ENCODE data around the gene SPPL3. TPM values are rescaled to one million over a fixed set of nuclear protein-coding genes. Genes with fewer than 3 reads are reported as not detected.

SPPL3 gene
- total and polyA plus RNA-seq, 8 donors, result 7.0 to 25.7 (median 13.8) TPM

DNA sequence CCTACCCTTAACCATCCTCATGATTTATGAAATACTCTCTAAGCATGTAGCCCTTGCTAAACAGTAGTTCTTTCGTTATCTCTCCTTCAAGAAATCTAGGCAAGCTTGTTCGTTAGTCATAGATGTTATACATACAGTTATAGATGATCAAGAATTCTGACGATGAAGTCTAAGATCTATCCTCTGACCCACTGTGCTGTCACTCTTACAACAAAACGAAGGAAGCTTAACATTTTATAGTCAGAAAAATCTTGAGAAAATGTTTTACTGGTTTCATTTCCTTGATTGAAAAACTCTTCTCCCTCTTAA lies 68.9 kb downstream of the SPPL3 start:
- no peak for ATAC-seq
- DNase-seq, result no peak
- Histone ChIP-seq H3K36me3 (no peaks in the 10 kb centered on the region), H3K27me3 (no peaks in the 10 kb centered on the region), H3K9me3 (no peaks in the 10 kb centered on the region), H3K27ac (no peak overlapping the region), H3K4me1 (peaks cover 0 to 13% (median 0%) of the 10 kb centered on the region in 3 donors), H3K4me3 (no peak overlapping the region)
- no peak for FAIRE-seq
- TF ChIP-seq CTCF (IDR thresholded peaks at IDR 0.05), result no peak
- 65 to 70% methylated on average over 4 of the region's 4 CpGs for WGBS, 2 donors
- intact Hi-C loops (cut with DNase I), result no loop called here

DNA sequence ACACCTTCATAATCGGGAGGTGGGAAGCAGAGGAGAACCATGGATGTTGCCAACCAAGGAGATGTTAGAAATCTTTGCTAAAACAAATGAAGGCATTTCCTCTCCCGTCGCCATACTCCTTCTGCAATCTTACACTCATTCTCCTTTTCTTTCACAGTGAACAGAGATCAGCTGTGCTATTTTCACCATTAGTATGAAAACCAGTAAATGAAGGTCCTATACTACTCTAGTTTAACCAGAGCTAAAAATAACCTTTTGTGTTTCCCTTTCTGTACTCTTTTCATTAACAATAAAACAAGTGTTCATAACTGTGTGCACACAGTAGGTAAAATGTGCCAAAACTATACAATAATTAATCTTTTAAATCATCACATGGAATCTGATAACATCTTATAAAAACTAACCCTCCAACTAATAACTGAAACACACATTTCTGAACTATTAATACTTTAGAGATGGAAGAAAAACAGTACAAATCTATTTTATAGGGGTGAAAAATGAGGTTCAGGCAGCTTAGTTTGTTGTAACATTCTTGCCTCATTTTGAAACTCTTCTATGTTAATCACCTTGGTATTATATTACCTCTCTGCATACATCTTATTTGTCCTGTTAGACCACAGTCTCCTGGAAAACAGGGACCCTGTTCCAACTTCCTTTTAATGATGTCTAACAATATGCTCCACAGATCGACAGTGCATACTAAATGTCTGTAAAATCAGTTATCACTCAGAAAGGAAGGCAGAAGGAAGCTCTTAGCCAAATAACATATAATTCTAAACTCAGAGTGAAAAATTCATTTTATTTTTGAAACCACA lies 69.5 kb downstream of the SPPL3 start:
- intact Hi-C loops (cut with DNase I), result no loop called here
- no peak for ATAC-seq
- Histone ChIP-seq H3K4me3 (no peak overlapping the region), H3K27me3 (no peaks in the 10 kb centered on the region), H3K27ac (no peak overlapping the region), H3K4me1 (peaks cover 0 to 13% (median 0%) of the 10 kb centered on the region in 3 donors), H3K36me3 (no peaks in the 10 kb centered on the region), H3K9me3 (no peaks in the 10 kb centered on the region)
- no peak for DNase-seq
- TF ChIP-seq CTCF (IDR thresholded peaks at IDR 0.05), result no peak
- FAIRE-seq, result no peak
- 79 to 80% methylated on average over 4 of the region's 4 CpGs for WGBS, 2 donors

DNA sequence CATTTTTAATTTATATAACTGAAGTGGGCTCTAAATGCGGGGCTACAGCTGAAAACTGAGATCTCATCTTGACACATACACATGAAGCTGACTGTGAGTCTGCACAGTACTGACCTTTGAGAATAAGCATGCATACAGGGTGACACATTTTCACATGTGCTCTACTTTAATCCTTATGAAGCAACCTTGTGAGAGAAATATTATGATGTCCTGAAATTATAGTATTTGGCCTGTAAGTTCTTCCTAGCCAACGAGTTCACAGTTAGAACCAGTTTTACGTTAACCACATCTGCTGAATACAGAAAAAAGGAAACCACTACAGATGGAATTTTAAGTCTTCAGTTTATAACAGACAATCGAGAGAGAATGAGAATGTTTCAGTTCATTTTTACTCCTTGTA lies 70.3 kb downstream of the SPPL3 start:
- WGBS, 2 donors, result 79 to 83% methylated on average over 4 of the region's 4 CpGs
- Histone ChIP-seq H3K36me3 (no peaks in the 10 kb centered on the region), H3K9me3 (no peaks in the 10 kb centered on the region), H3K27me3 (no peaks in the 10 kb centered on the region), H3K27ac (no peak overlapping the region), H3K4me3 (no peak overlapping the region), H3K4me1 (peaks cover 7 to 20% (median 7%) of the 10 kb centered on the region in 3 donors)
- TF ChIP-seq CTCF (IDR thresholded peaks at IDR 0.05), result no peak
- DNase-seq (no peak), FAIRE-seq (no peak), ATAC-seq (peak in 1 of 4 donors; percentile 40)
- intact Hi-C loops (cut with DNase I), result no loop called here

DNA sequence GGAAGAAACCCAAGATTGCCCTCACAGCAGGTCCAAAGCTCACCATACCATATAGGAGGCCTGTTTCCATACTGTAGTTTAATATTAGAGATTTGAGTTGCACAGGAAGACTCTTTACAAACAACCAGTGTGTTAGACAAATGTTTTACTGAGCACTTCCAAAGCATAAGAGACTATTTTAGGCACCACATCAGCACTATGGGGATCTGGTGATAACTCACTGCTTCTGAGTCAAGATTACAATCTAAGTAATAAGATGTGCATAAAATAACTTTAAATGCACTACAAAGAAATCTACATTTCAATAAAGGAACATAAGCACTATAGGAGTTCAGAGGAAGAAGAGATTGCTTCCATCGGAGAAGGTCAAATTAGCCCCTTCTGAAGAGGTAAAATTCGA lies 71.4 kb downstream of the SPPL3 start:
- Histone ChIP-seq H3K27me3 (no peaks in the 10 kb centered on the region), H3K27ac (no peak overlapping the region), H3K4me1 (peaks cover 10 to 25% (median 17%) of the 10 kb centered on the region in 3 donors), H3K9me3 (no peaks in the 10 kb centered on the region), H3K4me3 (no peak overlapping the region), H3K36me3 (no peaks in the 10 kb centered on the region)
- no peak for TF ChIP-seq CTCF (IDR thresholded peaks at IDR 0.05)
- no peak for ATAC-seq
- 86 to 87% methylated on average over 2 of the region's 2 CpGs for WGBS, 2 donors
- DNase-seq, result no peak
- no peak for FAIRE-seq
- intact Hi-C loops (cut with DNase I), result no loop called here

GRCh38 chr12:120831648-120832267 lies 72.4 kb downstream of the SPPL3 start:
- no peak for TF ChIP-seq CTCF (IDR thresholded peaks at IDR 0.05)
- no peak for ATAC-seq
- intact Hi-C loops (cut with DNase I), result no loop called here
- DNase-seq, result no peak
- no peak overlapping the region for H3K4me3 ChIP-seq
- no peak for FAIRE-seq
- H3K36me3 ChIP-seq, result no peaks in the 10 kb centered on the region
- H3K27me3 ChIP-seq, result no peaks in the 10 kb centered on the region
- WGBS, 2 donors, result 70 to 80% methylated on average over 2 of the region's 2 CpGs
- no peaks in the 10 kb centered on the region for H3K9me3 ChIP-seq
- H3K4me1 ChIP-seq, result peaks cover 12 to 25% (median 17%) of the 10 kb centered on the region in 3 donors
- no peak overlapping the region for H3K27ac ChIP-seq

All from pancreas (tissue), 10 donors.